Suprapubic skin (tissue), 4 donors: ENCODE data around the gene CACNA1I.

ENCODE experiments used
- POLR2A ChIP-seq, 2 donors: fragments of 450-650 bp; IDR thresholded peaks; one replicate each; pipeline ENCODE4 v1.6.1; 2017; ENCODE audit warnings: antibody characterized with exemption in 2 of 2, mild to moderate bottlenecking in 2 of 2, moderate library complexity in 2 of 2
- POLR2AphosphoS5 ChIP-seq, 3 donors: sonication (generic); formaldehyde crosslinking; IDR thresholded peaks; one replicate each; pipeline ENCODE4 v1.6.1; 2017; ENCODE audit warnings: antibody characterized with exemption in 3 of 3
- TF ChIP-seq, protein P1 (sequence below), 2 donors: fragments of 200-600 bp in 1 of 2; fragments of 450-650 bp in 1 of 2; sonication (generic) in 1 of 2; IDR thresholded peaks; one replicate each; pipeline ENCODE4 v1.5.1; 2016 to 2019; ENCODE audit warnings: antibody characterized with exemption in 2 of 2, mild to moderate bottlenecking in 1 of 2, moderate library complexity in 1 of 2

DNA sequence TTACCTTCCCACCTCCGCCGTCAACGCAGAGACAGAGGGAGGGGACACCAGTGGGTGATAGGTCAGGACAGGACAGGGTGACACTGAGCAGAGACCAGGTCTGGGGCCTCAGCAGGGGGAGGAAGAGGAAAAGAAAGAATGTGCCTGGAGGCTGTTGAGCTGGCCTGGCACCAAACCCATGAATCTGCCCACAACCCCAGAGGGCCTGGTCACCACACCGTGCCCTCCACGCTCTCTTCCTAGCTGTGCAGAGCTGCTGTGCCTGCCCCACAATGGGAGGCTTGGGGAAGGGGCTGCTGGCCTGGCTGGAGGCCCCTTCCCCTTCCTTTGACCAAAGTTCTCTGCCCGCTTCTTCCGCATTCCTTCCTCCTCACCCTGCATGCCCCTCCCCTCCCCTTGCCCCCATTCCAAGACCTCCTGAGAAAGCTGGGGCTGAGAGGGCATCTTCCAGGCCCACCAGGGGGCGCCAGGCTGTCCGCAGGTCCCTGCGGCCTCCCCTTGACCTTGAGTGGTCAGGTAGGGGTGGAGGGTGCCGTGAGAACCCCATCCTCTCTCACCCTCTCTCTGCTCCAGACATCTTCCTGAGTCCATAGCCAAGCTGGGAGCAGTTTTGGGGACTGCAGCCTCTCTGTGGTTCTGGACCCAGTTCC, 11.0 kb upstream of the CACNA1I start:
- TF ChIP-seq, protein P1, sequence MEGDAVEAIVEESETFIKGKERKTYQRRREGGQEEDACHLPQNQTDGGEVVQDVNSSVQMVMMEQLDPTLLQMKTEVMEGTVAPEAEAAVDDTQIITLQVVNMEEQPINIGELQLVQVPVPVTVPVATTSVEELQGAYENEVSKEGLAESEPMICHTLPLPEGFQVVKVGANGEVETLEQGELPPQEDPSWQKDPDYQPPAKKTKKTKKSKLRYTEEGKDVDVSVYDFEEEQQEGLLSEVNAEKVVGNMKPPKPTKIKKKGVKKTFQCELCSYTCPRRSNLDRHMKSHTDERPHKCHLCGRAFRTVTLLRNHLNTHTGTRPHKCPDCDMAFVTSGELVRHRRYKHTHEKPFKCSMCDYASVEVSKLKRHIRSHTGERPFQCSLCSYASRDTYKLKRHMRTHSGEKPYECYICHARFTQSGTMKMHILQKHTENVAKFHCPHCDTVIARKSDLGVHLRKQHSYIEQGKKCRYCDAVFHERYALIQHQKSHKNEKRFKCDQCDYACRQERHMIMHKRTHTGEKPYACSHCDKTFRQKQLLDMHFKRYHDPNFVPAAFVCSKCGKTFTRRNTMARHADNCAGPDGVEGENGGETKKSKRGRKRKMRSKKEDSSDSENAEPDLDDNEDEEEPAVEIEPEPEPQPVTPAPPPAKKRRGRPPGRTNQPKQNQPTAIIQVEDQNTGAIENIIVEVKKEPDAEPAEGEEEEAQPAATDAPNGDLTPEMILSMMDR (IDR thresholded peaks at IDR 0.05) = peak in 1 of 2 donors; percentile 15
- TF ChIP-seq POLR2AphosphoS5 (IDR thresholded peaks at IDR 0.05) (no peak), POLR2A (IDR thresholded peaks at IDR 0.05) (no peak)
